ENCODE results near the gene PWWP2A.
"Not testable (repeated sequence)": the region's sequence is repeated elsewhere in the genome, so short reads cannot be mapped to it uniquely, and the experiment has no call there.

PWWP2A gene

GRCh38 chr5:160152287-160152686, 33.0 kb upstream of the PWWP2A start:
- TF ChIP-seq CTCF (conservative IDR thresholded peaks at IDR 0.05; ENCODE audit: low read depth), result no peak
- POLR2A ChIA-PET (ENCODE audit: low non-redundant PET), result no interaction called here
- no peak overlapping the region for H3K27ac ChIP-seq
- no peak for DNase-seq (ENCODE audit: low spot score)
- CTCF ChIA-PET, result no interaction called here

GRCh38 chr5:160151017-160151416, 31.8 kb upstream of the PWWP2A start:
- H3K27ac ChIP-seq, result no peak overlapping the region
- TF ChIP-seq CTCF (conservative IDR thresholded peaks at IDR 0.05; ENCODE audit: low read depth), result no peak
- ChIA-PET CTCF (interaction anchor here (0.6 kb wide), 2 partner anchors 108 to 709 kb away, joined by 3 to 10 read pairs; no protein-coding TSS in a partner anchor), POLR2A (ENCODE audit: low non-redundant PET) (no interaction called here)
- DNase-seq (ENCODE audit: low spot score), result no peak

- CTCF ChIA-PET, result interaction anchor here (0.6 kb wide), 1 partner anchor 109 kb away, joined by 10 read pairs; no protein-coding TSS in a partner anchor
- POLR2A ChIA-PET (ENCODE audit: low non-redundant PET), result no interaction called here
Observed at GRCh38 chr5:160150381-160150780, 31.1 kb upstream of the PWWP2A start.

GRCh38 chr5:160144436-160144835, 25.2 kb upstream of the PWWP2A start:
- POLR2A ChIA-PET (ENCODE audit: low non-redundant PET); CTCF ChIA-PET; H3K27ac ChIP-seq; DNase-seq (ENCODE audit: low spot score): not testable (repeated sequence)

More at GRCh38 chr5:160150381-160150780, 31.1 kb upstream of the PWWP2A start:
- no peak for TF ChIP-seq CTCF (conservative IDR thresholded peaks at IDR 0.05; ENCODE audit: low read depth)
- no peak for DNase-seq (ENCODE audit: low spot score)
- H3K27ac ChIP-seq, result no peak overlapping the region

- DNase-seq (ENCODE audit: low spot score), result no peak
- H3K27ac ChIP-seq, result no peak overlapping the region
- CTCF ChIA-PET, result interaction anchor here (0.5 to 0.7 kb wide), 2 partner anchors 32 to 226 kb away, joined by 3 read pairs; no protein-coding TSS in a partner anchor
- no peak for TF ChIP-seq CTCF (conservative IDR thresholded peaks at IDR 0.05; ENCODE audit: low read depth)
- POLR2A ChIA-PET (ENCODE audit: low non-redundant PET), result no interaction called here
Observed at GRCh38 chr5:160134332-160134731, 15.1 kb upstream of the PWWP2A start.

DNA sequence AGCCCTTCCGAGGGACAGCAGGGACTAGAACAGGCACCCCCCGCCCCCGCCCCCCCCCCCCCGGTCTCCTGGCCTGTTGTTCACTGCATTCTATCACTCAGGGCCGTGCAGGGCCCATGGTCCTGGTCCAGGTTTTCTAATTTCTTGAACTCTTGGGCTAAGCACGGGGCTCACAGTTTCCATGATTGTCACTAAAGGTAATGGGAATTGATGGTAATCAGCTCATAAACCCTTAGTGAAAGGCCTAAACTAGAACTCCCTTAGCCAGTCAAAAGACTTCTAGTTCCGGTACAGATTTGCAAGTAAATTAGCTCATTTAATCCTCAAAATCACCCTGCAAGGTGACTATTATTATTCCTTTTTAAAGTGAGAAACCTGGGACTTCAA, 14.7 kb upstream of the PWWP2A start:
- no peak overlapping the region for H3K27ac ChIP-seq

More for the DNA sequence above, 14.7 kb upstream of the PWWP2A start:
- no peak for TF ChIP-seq CTCF (conservative IDR thresholded peaks at IDR 0.05; ENCODE audit: low read depth)
- ChIA-PET CTCF (interaction anchor here (0.5 to 0.7 kb wide), 2 partner anchors 32 to 226 kb away, joined by 3 read pairs; no protein-coding TSS in a partner anchor), POLR2A (ENCODE audit: low non-redundant PET) (no interaction called here)
- no peak for DNase-seq (ENCODE audit: low spot score)
